Left kidney (tissue), 2 donors: Measurements from ENCODE around the gene ACBD6. TPM values are rescaled to one million over a fixed set of nuclear protein-coding genes. Genes with fewer than 3 reads are reported as not detected.
A peak's percentile ranks its signal among the peaks of the same experiment; 100 is the strongest.

ENCODE experiments used
- DNase-seq: peaks from one replicate; pipeline ENCODE4 v3.0.0-alpha.2; 2013
- polyA plus RNA-seq: library from polyadenylated mRNA; unstranded; fragments of 120-200 nt; gene quantifications from one replicate; pipeline ENCODE4 v1.2.1, GENCODE V29; 2013; ENCODE audit not compliant: insufficient read length

ACBD6 gene
- polyA plus RNA-seq, 1 donor, result 84.9 TPM

DNA sequence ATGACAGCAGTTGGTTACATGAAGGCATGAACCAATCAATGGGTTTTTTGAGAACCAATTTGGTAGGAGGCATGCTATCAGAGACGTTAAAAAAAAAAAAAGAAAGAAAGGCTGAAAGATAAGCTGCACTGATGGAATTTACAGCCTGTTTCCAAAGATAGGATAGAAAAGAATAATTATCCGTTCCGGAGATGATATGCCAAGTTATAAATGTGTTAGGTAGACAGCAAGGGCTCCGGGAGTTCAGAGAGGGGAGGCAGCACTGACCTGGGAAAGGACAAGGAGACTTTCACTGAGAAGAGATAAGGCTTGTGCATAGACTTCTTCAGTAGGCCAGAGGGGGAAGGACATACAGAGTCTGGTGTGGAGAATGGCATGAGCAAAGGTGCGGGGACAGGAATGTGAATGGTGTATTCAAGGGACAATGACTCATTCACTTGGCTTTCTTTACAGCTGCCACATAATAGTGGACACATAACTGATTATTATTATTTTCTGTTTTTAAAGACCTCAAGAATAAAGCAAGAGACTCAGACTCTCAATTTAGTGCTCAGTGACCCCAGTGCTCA is 24.8 kb upstream of the ACBD6 start:
- no peak for DNase-seq

- DNase-seq, result no peak
Observed at GRCh38 chr1:180525715-180526039, 23.3 kb upstream of the ACBD6 start.

DNA sequence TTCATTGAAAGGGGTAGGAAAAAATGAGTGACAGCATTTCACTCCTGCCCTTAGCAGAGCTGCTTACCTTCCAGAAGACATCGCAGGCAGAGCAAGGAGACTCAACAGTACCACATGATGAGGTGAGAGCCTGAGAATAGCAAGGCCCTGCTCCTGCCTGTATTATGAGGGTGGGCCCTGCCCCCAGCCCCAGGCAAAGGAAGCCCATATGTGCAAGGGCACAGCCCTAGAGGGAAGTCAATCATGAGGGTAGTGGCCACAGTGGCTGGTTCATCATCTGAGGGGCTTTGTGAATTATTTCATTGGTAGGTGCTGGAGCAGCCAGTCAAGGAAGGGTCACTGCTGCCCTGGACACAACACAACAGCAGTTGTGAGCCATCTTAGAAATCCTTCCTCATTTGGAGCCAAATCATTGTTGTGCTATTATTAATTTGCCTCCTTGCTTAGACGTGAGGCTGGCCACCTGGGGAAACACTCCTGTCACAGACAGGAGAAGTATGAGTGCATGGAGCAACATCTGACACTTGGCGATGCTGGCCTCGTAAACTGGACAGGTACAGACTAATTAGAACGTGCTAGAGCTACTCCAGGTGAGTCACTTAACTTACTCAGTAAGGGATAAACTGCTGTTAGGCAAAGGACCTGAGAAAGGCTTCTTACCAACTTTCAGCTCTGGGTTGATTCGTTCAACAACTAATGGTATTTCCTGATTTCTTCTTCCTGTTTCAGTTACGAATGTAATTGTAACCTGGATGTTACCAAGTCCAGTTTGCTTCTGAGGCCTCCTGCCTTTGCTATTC is 22.7 kb upstream of the ACBD6 start:
- no peak for DNase-seq

DNA sequence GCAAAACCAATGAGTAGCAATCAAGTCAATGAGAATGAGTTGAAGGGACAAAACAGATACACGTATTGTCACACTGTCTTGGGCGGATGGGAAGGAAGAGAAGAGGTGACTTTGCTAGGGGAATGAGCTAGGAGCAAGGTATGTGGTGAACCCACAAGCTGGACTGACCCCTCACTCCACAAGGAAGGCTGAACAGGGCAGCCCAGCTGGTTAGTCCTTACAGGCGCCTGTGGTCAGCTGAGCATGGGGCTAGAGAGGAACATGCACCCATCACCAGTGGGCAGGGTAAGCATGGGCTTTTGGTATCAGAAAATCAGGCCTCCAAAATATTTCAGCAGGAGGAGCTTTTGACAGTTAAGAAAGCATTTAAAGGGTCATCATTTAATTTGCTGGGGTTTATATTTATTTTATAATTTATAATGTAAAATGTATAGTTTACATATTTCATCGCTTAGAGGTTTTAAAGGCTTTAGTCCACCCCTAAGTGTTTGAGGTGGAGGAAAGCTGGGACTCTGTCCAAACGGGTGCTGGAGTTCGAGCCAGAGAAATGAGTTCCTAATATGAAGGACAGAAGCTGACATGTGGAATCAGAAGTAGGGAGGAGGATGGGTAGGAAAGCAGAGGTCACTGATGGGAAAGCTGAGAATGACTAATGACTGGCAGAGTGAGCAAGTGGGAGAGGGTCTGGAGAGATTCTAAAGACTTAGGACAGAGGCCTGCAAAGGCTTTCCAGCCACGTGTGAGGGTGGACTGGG is 22.0 kb upstream of the ACBD6 start:
- no peak for DNase-seq

DNA sequence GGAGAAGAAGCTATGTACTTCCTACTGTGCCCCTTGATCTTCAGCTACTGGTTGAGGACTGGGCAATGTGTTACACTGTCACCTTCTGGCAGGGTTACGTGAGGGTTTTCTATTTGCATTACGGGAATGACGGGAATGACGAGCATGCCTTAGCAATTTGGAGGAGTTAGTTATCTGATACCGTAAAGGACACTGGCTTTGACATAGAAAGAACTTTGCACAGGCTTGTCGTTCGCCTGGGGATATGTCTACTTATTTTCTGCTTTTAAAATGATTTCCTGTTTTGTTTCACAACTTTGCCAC is 19.8 kb upstream of the ACBD6 start:
- no peak for DNase-seq

DNA sequence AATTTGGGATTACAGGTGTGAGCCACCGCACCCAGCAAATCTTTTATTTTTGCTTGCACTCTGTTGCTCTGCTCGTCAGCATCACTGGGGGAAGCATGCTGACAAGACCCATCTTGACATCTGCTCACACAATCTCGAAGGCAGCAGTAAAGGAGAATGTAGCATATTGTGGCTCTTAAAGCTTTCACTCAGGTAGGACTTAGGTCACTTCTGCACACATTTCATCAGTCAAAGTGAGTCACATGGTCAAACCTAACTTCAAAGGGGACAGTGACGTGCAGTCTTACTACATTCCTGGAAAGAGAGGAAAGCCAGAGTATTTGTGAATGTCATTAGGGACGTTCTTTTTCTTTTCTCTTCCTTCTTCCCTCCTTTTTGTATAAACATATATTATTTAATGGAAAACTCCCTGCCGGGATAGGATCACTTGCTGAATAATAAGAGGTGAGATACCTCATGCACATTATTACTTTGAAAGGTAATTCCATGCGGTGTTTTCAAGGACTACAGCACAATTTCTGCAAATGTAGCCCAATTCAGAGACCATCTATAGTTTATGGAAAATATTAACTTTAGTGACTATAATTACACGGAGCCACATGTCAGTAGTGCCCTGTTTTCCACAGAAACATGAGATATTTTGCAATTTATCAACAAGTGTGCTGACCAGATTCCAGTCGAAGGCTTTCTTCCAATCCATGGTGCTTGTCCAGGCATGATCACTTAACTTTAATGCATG is 19.3 kb upstream of the ACBD6 start:
- DNase-seq, result no peak

GRCh38 chr1:180519846-180520245 is 17.5 kb upstream of the ACBD6 start:
- DNase-seq, result no peak

DNA sequence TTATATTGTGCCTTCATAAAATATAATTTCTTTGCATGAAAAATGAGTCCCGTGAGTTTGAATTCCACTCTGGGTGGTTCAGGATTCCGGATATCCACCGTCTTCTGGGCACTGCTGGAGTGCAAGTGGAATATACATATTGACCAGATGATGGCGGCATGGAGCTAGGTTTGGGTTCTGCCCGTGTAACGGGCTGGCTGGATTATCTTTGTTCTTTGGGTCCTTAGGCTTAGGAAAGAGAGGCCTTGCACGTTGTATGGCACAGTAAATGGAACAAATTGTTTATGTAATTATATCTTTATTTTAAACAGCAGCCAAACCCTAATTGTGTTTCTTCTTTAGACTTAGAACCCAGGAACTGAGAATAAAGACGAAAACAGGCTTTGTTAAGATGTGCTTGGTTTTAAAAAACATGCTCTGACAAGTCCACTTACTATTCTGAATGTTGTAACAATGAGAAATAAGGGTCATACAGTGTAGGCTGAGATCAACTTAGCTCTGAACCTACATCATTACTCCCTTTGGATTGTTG is 13.5 kb upstream of the ACBD6 start:
- peak; percentile 77 for DNase-seq

- no peak for DNase-seq
Observed at GRCh38 chr1:180515364-180515763, 13.0 kb upstream of the ACBD6 start.

GRCh38 chr1:180513531-180513930 is 11.2 kb upstream of the ACBD6 start:
- DNase-seq, result no peak

DNA sequence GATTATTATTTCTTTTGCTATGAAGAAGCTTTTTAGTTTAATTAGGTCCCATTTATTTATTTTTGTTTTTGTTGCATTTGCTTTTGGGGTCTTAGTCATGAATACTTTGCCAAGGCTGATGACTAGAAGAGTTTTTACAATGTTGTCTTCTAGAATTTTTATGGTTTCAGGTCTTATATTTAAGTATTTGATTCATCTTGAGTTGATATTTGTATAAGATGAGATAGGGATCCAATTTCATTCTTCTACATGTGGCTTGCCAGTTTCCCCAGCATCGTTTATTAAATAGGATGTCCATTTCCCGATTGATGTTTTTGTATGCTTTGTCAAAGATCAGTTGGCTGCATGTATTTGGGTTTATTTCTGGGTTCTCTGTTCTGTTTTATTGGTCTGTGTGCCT is 8.5 kb upstream of the ACBD6 start:
- no peak for DNase-seq

DNA sequence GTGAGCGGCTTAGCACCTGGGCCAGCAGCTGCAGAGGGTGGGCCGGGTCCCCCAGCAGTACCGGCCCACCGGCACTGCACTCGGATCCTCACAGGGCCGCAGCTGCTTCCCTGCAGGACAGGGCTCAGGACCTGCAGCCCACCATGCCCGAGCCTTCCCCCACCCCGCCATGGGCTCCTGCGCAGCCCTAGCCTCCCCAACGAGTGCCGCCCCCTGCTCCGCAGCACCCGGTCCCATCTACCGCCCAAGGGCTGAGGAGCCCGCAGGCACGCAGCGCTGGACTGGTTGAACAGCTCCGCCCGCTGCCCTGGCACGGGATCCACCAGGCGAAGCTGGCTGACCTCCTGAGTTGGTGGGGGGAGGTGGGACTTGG is 6.3 kb upstream of the ACBD6 start:
- DNase-seq, result no peak

DNA sequence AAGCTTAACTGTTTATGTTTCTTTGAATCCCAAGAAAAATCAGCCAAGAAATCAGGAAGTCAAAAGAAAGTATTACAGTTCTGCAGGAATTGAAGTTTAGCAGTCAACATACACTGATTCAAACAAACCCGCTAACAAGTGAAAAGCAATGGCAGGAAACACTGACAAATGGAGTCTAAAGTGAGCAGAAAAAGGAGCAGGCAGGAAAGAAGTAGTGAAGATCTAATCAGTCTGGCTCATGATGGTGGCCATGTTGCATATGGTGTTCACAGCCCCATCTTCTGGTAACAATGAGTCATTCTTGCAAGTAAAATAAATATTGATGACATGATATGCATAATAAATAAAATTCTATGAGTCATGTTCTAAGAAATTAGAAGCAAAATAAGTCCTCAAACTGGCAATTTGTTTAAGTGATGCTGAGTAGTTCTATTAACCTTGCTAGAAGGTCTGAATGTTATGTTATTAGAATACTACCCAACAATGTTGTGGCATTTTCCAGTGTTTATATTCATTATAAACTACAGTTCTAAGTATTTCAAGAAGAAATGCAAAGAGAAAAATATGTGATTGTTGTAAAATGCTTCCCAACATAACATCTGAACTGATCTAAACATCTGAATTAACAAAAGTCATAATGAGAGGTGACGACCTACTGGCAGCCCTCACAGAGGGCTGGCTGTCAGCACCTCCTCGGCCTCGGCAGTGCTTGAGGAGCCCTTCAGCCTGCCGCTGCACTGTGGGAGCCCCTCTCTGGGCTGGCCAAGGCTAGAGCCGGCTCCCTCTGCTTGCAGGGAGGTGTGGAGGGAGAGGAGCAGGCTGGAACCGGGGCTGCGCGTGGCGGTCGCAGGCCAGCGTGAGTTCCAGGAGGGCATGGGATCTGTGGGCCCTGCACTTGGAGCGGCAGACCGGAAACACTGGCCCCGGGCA is 5.7 kb upstream of the ACBD6 start:
- no peak for DNase-seq

DNA sequence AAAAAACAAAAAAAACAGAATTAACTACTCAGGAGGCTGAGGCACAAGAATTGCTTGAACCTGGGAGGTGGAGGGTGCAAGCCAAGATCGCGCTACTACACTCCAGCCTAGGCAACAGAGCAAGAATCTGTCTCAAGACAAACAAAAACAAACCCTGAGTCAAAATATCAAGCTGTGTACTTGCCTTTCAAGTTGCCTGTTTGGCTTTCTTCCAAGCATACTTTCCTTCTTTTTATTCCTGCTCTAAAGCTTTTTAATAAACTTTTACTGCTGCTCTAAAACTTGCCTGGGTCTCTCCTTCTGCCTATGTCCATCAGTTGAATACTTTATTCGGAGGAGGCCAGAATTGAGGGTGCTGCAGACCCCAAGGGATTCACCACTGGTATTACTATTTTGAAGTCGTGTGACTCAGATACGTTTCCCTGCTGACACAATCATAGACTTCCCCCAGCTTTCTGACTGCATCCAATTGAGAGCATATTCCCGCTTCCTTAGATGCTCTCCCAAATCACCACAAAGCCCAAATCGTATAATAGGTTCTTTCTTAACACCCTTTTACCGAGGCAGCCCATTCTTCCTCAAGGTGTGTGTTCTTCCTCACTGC is 3.5 kb upstream of the ACBD6 start:
- no peak for DNase-seq

DNA sequence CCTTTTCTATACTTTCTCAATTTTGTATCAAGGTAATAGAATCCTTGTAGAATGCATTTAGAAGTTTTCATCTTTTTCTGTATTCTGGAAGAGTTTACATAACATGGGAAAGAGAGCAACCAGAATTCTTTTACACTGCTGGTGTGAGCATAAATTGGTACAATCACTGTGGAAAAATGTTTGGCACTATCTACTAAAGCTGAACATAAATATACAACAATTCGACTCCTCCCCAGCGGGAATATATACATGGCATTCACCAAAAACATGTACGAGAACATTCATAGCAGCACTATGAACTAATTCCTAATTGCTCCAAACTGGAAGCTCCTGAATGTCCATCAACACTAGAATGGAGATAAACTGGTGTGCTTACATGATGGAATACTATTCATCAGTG is 1.8 kb upstream of the ACBD6 start:
- no peak for DNase-seq

- no peak for DNase-seq
Observed at GRCh38 chr1:180503280-180503862, 994 bp upstream of the ACBD6 start.

DNA sequence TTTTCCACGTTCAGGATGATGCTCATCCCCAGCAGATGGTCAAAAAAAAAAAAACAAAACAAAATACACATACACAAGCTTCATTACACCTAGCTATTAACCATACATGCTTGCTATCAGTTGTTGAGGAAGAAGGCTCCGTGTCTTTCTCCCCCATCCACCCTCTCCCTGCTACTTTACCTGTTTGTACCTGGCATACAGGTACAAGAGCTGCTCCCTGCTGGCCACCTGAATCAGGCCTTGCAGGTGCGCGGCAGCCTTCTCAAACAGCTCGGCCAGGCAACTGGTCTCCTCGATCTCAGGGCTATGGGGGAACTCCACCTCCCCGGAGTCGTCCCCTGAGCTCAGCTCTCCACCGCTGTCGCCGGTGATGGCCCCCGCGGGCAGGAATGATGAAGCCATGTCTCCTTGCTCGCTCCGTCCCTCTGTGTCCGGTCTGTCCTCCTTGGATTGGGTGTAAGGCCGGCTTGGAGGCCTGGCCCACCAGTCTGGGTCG is 464 bp downstream of the ACBD6 start:
- no peak for DNase-seq

GRCh38 chr1:180500689-180501088 is 1.7 kb downstream of the ACBD6 start:
- DNase-seq, result no peak

DNA sequence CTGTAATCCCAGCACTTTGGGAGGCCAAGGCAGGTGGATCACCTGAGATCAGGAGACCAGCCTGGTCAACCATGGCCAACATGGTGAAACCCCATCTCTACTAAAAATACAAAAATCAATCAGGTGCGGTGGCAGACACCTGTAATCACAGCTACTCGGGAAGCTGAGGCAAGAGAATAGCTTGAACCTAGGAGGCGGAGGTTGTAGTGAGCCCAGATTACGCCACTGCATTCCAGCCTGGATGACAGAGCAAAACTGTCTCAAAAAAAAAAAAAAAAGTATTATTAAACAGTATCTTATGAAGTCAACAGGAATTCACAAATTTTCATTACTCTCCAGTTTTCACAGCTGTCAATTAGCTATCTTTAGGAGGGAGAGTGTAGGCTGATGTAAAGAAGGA is 3.8 kb downstream of the ACBD6 start:
- DNase-seq, result no peak

DNA sequence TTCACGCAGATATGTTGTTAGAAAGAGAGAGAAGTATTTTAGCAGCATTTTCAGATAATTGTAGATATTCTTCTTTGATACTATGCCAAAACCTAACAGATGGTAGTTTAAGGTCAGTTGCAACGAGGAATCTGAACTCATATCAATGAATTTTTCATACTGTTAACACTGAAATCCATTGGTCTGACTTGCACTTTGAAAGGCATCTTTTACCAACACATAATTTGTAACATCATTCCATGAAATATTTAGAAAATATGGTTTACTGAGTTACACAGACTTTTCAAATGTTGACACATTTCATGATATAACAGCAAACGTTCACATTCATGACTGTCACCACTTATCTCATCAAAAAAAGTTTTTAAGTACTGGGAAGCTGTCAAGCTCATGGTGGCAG is 4.6 kb downstream of the ACBD6 start:
- DNase-seq, result no peak

- no peak for DNase-seq
Observed at GRCh38 chr1:180494370-180494769, 8.0 kb downstream of the ACBD6 start.
